NCI-H226 (cell line): ENCODE results near the gene RIOK1.
"Not testable (repeated sequence)": the region's sequence is repeated elsewhere in the genome, so short reads cannot be mapped to it uniquely, and the experiment has no call there.

Experiments used
- DNase-seq: peaks from one replicate; pipeline ENCODE4 v3.0.0-alpha.2; 2015

RIOK1 gene

GRCh38 chr6:7442467-7442866 lies 52.9 kb downstream of the RIOK1 start:
- no peak for DNase-seq

- DNase-seq: no peak
These were observed 55.5 kb downstream of the RIOK1 start for GRCh38 chr6:7445101-7445500.

GRCh38 chr6:7445885-7446461 lies 56.4 kb downstream of the RIOK1 start:
- DNase-seq: no peak

- no peak for DNase-seq
These were observed 57.2 kb downstream of the RIOK1 start for GRCh38 chr6:7446619-7447325.

GRCh38 chr6:7448232-7448631 lies 58.6 kb downstream of the RIOK1 start:
- DNase-seq: no peak

- DNase-seq: no peak
These were observed 59.4 kb downstream of the RIOK1 start for GRCh38 chr6:7449018-7449417.

GRCh38 chr6:7451326-7451725 lies 61.7 kb downstream of the RIOK1 start:
- no peak for DNase-seq

- no peak for DNase-seq
These were observed 63.3 kb downstream of the RIOK1 start for GRCh38 chr6:7452898-7453297.

- DNase-seq: no peak
These were observed 65.2 kb downstream of the RIOK1 start for GRCh38 chr6:7454696-7455358.

GRCh38 chr6:7456302-7456701 lies 66.7 kb downstream of the RIOK1 start:
- not testable (repeated sequence) for DNase-seq

- DNase-seq: no peak
These were observed 71.8 kb downstream of the RIOK1 start for GRCh38 chr6:7461416-7461815.

GRCh38 chr6:7463785-7464184 lies 74.2 kb downstream of the RIOK1 start:
- DNase-seq: no peak

GRCh38 chr6:7467007-7467897 lies 77.6 kb downstream of the RIOK1 start:
- DNase-seq: peak; percentile 51
